ENCODE measurements around the gene RAPGEF2. TPM values are rescaled to one million over a fixed set of nuclear protein-coding genes. Genes with fewer than 3 reads are reported as not detected.

The RAPGEF2 gene
- total and polyA plus RNA-seq, 2 of the 8 experiments (the other 6 are each of a cell fraction or from before 2014, with no cell fraction given): 24.4 to 48.6 TPM

- Histone ChIP-seq H2BK5ac (ENCODE audit: low read depth, low read length) (no peak overlapping the region), H2BK20ac (ENCODE audit: low read length) (no peak overlapping the region), H4K91ac (replicated peaks; ENCODE audit: insufficient read length, low read length) (no peak overlapping the region), H2BK12ac (ENCODE audit: low read depth, low read length) (no peak overlapping the region), H3K79me2 (ENCODE audit: control insufficient read depth in 1 of 2, insufficient read depth in 2 of 2, low read length in 2 of 2) (no peaks in the 10 kb centered on the region), H3K14ac (ENCODE audit: insufficient read length) (no peak overlapping the region), H4K20me1 (replicated peaks in 1 of 2; ENCODE audit: control insufficient read depth in 1 of 2, insufficient read depth in 2 of 2, low read length in 2 of 2) (no peaks in the 10 kb centered on the region), H3K27ac (ENCODE audit: low read depth, low read length) (no peak overlapping the region), H3K4me2 (ENCODE audit: insufficient read depth in 1 of 2, low read depth in 2 of 2, low read length in 2 of 2) (no peak overlapping the region), H2AK5ac (ENCODE audit: low read depth, low read length) (no peak overlapping the region), H3K4me1 (replicated peaks in 1 of 4; ENCODE audit: control insufficient read depth in 3 of 4, insufficient read depth in 4 of 4, low read length in 3 of 4) (no peaks in the 10 kb centered on the region), H2AFZ (ENCODE audit: low read length) (no peak overlapping the region), H3K9ac (replicated peaks in 1 of 4; ENCODE audit: extremely low read depth in 1 of 4, low read depth in 3 of 4, low read length in 3 of 4) (no peak overlapping the region), H3K23me2 (ENCODE audit: low read depth, low read length) (no peaks in the 10 kb centered on the region), H3K27me3 (replicated peaks in 1 of 4; ENCODE audit: control insufficient read depth in 3 of 4, extremely low read depth in 1 of 4, insufficient read depth in 3 of 4, low read length in 3 of 4) (peaks cover 3 to 8% (median 6%) of the 10 kb centered on the region in 4 experiments; a peak in 6 of 7 replicates), H2BK120ac (replicated peaks; ENCODE audit: low read depth, low read length) (no peak overlapping the region), H3K18ac (ENCODE audit: extremely low read depth, low read length) (no peak overlapping the region), H3K56ac (replicated peaks; ENCODE audit: insufficient read length, low read depth, low read length) (no peak overlapping the region), H3K4me3 (ENCODE audit: extremely low read depth in 1 of 4, insufficient read depth in 2 of 4, low read depth in 3 of 4, low read length in 4 of 4) (no peak overlapping the region), H3K79me1 (ENCODE audit: low read depth, low read length) (no peaks in the 10 kb centered on the region), H3K4ac (replicated peaks; ENCODE audit: insufficient read length, low read depth, low read length) (no peak overlapping the region), H3K9me3 (ENCODE audit: insufficient read depth in 2 of 2, low read depth in 1 of 2, low read length in 1 of 2) (peaks cover 0 to 3% of the 10 kb centered on the region in 2 experiments; a peak in 1 of 4 replicates), H3K36me3 (ENCODE audit: control insufficient read depth in 2 of 4, insufficient read depth in 4 of 4, low read length in 3 of 4) (no peaks in the 10 kb centered on the region), H4K8ac (ENCODE audit: extremely low read depth, insufficient read depth, low read length) (no peak overlapping the region), H3K23ac (ENCODE audit: insufficient read length) (no peak overlapping the region), H4K5ac (ENCODE audit: insufficient read length, low read depth, low read length) (no peak overlapping the region), H2BK15ac (ENCODE audit: low read length) (no peak overlapping the region)
- DNase-seq (ENCODE audit: low read depth in 1 of 2, low spot score in 2 of 2) (no peak), FAIRE-seq (no peak)
- CTCF ChIA-PET (ENCODE audit: partially characterized antibody): interaction anchor here (0.6 to 1.2 kb wide), 6 partner anchors 9 to 882 kb away, joined by 3 to 4 read pairs (median 3); no protein-coding TSS in a partner anchor
- POLR2A ChIA-PET (ENCODE audit: partially characterized antibody): no interaction called here
- 92% methylated on average over 4 of the region's 5 CpGs; no CpG with 5 or more reads in 1 of the 2 experiments for WGBS, 2 experiments (ENCODE audit: extremely low coverage in 1 of 2, insufficient coverage in 1 of 2, insufficient read length in 1 of 2, insufficient replicate concordance in 2 of 2, low coverage in 1 of 2, low lambda C conversion rate in 2 of 2, missing lambda C conversion rate in 1 of 2)
- TF ChIP-seq TEAD4 (IDR thresholded peaks at IDR 0.05; ENCODE audit: low read depth, low read length) (no peak), RNF2 (IDR thresholded peaks at IDR 0.05; ENCODE audit: borderline replicate concordance, low read depth, low read length, missing control alignments, poor library complexity, severe bottlenecking) (no peak), JUND (IDR thresholded peaks at IDR 0.05; ENCODE audit: low read length) (no peak), CHD1 (IDR thresholded peaks at IDR 0.05; ENCODE audit: low read depth, low read length) (no peak), GTF2F1 (IDR thresholded peaks at IDR 0.05; ENCODE audit: borderline replicate concordance, low read depth, low read length) (no peak), SRF (IDR thresholded peaks at IDR 0.05; ENCODE audit: low read depth, low read length) (no peak), CTCF (IDR thresholded peaks at IDR 0.05; ENCODE audit: control extremely low read depth in 1 of 3, insufficient read depth in 1 of 3, low read depth in 1 of 3, low read length in 3 of 3) (no peak), POLR2A (IDR thresholded peaks at IDR 0.05; ENCODE audit: control extremely low read depth in 1 of 2, low read depth in 2 of 2, low read length in 2 of 2) (no peak), TCF12 (IDR thresholded peaks at IDR 0.05; ENCODE audit: low read depth, low read length) (no peak), CEBPB (IDR thresholded peaks at IDR 0.05; ENCODE audit: low read depth, low read length) (no peak), YY1 (IDR thresholded peaks at IDR 0.05; ENCODE audit: low read depth, low read length) (no peak), HDAC6 (IDR thresholded peaks at IDR 0.05; ENCODE audit: low read depth, low read length) (no peak), RFX5 (IDR thresholded peaks at IDR 0.05; ENCODE audit: borderline replicate concordance, low read depth, low read length) (no peak)
These were observed 273.4 kb downstream of the RAPGEF2 start for GRCh38 chr4:159376289-159376688.

Measured in H1 (cell line).